Activated T-cell treated with anti-CD3 and anti-CD28 coated beads for 4 hours (primary cell): ENCODE data around the gene CITED4.

ENCODE experiments used
- DNase-seq: peaks from one replicate; pipeline ENCODE4 v3.0.0-alpha.2; 2020

The CITED4 gene

DNA sequence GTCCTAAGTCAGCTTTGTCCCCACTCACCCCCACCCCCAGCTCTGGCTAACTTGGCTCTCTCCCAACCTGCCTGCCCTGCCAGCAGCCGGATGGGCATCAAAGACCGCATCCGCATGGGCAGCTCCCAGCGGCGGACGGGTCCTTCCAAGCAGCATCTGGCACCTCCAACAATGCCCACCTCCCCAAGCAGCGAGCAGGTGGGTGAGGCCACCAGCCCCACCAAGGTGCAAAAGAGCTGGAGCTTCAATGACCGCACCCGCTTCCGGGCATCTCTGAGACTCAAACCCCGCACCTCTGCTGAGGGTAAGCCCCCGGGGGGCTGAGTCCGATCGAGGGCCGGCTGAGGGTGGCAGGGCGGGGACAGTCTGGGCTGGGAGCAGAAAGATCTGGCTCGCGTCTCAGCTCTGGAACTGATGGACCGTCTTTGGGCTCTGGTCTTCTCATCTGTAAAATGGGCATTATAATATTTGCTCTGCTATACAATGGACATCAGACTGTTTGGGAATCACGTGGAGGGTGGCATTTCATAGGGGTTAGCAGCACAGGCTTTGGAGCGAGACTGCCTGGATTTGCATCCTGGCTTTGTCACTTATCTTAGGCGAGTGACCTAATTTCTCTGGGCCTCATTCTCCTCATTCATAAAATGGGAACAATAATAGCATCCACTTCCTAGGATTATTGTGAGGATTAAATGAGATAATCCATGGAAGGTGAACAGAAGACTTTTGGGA lies 31.0 kb downstream of the CITED4 start:
- no peak for DNase-seq

DNA sequence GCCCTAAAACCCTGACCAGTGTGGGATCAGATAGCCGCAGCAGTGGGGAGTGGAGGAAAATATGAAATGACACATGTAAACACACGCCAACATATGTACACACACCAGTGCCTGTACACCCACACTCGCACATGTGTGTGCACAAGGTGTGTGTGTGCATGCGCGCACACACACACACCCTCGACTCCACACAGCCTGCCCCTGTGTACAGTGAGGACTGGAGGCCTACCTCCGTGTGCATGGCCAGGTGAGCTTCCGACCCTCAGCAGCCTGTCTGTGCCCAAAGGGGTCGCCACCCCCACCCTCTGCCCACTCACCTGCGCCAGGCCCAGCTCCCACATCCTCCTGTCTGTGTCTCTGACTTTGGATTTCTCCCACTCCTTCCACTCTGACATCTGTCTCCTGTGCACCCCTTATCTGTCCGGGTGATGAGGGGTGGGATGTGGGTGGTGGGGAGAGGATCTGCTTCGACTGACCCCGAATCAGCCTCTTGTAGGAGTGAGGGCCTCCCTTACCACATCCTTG lies 31.7 kb downstream of the CITED4 start:
- DNase-seq = no peak

DNA sequence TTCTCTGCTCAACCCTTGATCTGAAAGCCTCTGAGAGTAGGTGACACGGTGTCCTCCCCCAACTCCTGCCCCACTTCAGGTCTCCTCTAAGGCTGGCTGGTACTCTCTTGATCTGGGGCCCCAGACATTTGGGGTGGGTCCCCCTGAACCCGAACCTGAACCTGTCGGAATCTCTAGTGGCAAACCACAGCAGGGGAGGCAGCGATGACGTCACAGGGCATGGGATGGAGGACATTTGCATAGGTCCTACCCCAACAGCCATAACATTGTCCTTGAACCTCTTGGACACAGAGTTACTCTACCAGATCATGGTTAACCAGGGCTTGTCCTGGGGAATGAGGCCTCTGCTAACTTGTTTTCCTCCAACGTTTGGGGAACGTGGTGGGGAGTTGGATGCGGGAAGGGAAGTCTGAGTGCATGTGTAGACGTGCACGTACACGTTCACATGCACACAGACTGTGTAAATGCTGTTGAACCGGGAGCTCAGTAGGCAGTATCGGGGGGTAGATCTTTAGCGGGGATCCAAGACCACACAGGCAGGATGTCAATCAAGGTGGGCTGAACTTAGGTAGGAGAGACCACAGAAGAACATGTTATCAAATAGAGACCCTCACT lies 32.4 kb downstream of the CITED4 start:
- DNase-seq = no peak

DNA sequence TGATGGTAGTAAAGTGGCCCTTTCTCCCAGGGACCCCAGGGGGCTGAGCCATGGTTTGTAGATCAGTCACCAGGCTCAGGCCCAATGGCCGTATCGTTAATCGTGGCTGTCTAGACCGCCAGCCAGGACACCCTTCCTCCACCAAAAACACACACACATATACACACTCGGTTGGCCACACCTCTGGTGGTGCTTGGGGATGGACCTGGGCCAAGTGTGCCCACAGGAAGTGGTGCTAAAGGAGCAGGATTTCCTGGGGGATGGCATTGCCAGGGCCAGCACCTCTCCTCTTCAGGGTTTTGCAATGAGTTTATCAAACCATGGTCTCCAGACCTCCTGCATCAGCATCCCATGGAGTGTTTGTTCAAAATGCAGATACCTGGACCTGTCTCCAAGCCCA lies 36.2 kb downstream of the CITED4 start:
- DNase-seq = no peak

DNA sequence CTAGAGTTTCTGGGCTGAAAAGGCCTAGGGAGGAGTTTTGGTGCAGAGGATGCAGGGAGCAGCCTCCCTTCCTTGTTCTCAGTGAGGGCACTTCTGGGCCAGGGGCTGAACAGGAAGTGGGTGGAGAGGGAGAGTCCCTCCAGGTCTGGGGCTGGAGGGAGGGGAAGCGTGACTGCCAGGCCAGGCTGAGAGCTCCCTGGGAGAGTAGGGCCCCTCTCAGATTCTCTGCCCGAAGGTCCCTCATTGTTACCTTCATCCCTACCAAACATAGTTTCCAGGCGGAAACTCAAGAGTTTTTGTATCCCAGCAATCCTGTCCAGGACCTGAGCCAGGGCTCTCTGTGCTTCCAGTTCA lies 36.8 kb downstream of the CITED4 start:
- DNase-seq = no peak

DNA sequence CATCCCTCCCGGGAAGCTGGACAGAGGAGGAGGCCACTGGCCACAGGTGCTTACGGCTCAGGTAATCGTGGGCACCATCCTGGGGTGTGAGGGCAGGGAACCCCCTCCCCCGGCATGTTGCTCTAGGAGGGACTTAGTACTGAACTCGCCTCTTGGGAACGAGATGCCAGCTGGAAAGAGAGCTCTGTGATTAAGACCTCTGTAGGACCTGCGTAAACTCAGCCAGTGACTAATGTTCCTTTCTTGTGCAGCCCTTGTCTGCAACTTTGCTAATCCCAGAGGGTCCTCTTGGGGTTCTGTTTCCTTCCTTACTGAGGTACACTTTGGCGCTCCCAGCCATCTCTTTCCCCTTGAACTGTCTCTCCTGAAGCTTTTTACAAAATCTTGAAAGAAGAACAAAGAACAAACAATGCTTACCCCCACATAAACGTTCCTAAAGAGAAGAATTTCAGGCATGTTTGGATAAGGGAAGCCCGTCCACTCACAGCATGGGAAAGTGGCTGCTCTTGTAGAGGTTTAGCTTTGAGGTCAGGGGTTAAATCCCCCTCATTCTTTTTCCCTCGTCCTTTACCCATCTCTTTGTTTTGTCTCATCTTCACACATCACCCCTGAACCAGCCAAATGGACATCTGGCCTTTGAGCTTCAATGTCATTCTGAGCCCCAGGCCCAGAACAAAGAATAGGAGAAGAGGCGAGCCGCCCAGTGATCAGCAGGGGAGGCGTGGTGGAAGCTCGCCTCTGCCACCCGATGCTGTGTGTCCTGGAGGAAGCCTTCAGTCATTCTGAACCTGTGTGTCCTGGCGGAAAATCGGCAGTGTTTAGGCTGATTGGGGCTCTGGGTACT lies 37.4 kb downstream of the CITED4 start:
- DNase-seq = no peak

DNA sequence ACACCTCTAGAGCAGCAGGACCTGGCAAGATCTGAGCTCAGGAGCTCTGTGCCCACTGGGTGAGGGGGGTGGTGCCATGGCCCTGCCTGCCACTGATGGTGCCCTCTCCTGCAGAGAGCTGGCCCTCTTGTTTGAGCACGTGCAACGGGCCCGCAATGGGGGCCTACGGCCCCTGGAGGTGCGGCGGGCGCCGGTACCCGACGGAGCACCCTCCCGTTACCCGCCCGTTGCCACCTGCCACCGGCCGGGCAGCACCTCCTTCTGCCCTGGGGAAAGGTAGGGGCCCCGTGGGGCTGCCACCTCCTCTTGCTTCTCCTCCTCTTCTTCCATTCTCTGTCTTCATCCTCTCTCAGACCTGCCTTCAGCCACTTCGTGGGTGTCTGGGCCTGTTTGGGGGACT lies 38.2 kb downstream of the CITED4 start:
- no peak for DNase-seq

DNA sequence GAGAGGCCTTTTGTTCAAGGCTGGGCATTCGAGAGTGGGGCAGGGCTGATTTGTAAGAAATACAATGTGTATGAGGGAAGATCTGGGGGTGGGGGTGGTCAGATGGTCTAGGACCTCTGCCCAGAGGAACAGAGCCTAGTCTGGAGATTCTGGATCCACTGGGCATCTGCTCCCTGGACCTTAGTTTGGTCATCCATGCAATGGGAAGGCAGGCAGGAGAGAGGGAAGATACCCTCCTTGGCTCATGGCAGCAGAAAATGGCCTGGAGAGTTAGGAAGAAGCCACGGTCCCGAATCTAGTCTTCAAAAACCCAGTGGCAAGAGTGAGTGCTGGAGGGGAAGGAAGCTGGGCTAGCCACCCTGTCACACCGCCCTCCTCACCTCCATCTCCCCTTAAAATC lies 38.8 kb downstream of the CITED4 start:
- DNase-seq = no peak

DNA sequence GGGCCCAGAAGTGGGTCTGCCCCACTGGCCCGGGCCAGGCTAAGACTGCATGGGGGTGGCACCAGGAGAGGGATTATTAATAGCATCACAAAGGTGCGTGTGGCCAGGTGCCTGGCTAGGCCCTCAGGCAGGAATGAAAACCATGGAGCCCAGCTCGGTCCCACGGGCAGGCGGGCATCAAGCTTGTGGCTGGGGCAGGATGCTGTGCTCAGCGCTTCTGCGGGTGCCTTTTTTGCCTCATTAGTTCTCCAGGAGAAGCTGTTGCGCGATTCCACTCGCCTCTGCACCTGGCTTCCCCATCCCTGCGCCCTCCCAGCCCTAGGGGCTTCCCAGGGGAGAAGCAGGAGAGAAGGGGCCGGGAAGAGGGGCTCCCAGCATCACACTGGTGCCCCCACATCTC lies 39.3 kb downstream of the CITED4 start:
- DNase-seq = no peak

DNA sequence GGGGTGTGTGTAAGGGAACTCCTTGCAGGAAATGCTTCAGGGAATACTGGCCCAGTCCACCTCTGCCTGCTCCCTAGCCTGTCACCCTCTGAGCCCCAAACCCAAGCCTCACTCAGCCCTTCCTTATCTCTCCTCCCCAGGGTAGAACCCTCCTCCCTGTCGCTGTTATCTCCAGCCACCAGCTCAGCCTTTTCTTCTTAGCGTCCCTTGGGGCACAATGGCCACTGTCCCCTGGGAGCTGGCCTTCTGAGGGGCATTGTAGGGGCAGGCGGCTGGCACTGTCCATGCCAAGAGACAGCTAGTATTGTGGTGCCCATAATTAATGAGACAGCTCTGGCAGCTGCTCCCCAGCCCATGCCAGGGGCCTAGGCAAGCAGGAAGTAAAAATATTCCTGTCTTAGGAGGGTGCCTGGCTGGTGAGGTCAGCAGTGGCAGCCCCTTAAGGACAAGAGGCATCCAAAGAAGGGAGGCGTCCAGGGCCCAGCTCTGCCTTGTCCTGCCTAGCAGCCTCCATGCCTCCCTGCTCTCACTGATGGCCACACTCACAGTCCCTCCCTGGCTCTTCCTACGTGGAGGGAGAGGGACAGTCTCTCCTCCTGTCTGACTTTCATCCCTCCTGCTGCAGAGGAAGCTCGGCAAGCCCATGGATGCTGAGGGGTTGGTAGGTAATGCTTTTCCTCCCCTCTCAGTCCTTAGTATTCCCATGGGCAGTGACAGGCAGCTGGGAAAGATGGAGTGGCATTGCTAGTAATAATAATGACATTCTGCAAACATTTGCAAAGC lies 41.1 kb downstream of the CITED4 start:
- no peak for DNase-seq

DNA sequence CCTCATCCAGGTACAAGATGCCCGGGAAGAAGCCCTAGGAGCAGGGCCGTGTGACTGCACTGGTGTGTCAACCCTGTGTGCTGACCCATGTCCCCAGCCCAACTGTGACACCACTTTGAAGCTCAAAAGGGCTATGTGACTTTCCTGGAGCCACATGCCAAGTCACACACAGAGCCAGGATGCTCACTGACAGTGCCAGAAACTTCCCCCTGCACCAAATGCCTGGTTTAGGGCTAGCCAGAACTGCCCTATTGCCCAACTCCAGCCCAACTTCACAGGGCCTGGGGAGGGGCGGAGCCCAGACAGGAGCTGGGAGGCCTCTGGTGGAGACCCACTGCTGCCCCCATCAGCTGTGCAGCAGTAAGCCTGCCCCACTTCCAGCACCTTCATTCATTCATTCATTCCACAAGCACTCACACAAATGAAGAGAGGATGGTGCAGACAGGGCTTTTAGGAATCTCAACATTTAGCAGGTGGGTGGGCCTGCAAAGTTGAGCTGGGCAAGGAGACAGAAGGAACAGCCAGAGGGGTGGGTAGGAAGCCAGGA lies 41.8 kb downstream of the CITED4 start:
- DNase-seq = no peak

DNA sequence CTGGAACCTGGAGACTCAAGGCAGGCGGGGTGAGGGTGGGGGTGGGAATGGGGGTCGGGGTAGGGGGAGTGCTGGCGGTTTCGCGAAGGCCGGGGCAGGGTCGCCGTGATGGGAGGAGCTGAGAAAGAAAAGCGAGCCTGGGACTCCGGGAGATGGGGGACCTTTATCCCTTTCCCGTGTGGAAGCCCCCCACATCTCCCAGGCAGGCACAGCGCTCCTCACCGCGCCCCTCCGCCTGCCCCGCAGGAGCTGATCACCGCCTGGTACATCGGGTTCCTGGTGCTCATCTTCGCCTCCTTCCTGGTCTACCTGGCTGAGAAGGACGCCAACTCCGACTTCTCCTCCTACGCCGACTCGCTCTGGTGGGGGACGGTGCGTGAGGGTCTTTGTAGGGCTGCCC lies 43.1 kb downstream of the CITED4 start:
- DNase-seq = no peak

DNA sequence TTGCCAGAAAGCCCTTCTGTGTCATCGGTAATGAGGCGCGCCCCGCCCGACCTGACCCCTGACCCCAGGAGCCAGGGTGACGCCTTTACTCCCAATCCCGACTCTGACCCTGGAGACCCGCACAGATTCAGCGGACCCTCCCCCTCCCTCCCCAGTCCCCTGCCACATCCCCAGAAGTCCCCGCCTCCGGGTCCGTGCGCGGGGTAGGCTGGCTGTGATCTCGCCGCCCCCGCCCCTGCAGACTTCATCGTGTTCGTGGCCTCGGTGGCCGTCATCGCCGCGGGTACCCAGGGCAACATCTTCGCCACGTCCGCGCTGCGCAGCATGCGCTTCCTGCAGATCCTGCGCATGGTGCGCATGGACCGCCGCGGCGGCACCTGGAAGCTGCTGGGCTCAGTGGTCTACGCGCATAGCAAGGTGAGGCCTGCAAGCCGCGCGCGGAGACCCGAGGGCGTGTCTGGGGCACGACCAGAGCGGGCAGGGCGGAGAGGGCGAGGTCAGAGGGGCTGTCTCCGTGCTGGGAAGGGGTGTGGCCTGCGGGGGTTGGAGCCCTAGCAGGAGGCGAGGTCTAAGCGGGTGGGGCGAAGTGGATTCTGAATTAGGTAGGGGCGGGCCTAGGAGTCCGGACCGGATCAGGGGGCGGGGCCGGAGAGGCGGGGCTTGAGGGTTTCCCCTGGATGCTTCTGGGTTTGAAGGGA lies 43.8 kb downstream of the CITED4 start:
- peak; percentile 73 for DNase-seq

DNA sequence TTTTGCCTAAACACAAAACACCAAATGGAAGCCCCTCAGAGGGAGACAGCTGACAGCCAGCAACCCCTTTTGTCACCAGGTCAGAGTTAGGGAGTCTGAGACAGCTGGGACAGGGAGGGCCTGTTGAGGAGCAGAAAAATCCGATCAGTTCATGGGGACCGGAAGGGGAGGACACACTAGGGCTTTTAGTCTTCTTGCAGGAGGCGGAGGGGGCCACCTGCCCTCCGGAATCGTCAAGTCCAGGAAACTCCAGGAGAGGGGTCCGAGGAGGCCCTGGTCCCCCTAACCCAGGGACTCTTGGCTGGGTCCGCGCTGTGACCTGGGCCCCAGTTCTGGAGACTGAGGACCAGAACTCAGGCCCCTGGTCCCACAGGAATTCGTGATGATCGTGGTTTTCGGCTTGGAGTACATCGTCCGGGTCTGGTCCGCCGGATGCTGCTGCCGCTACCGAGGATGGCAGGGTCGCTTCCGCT lies 44.3 kb downstream of the CITED4 start:
- DNase-seq = no peak

DNA sequence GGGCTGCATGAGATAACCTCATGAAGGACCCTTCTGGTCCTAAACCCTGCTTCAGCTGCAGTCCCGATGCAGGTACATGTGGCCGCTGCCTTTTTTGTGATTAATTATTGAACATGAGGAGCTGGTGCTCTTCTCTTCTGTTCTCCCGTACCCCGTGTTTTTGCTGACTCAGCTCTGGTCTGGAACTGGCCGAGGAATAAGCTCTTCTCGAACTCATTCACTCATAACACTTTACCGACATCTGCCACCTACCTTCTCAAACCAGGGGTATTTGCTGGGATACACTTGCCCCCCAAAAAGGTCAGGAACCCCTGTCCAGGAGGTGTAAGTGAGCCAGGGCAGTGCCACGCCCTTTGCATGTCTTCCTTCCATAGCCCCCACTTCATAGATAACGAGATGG lies 46.7 kb downstream of the CITED4 start:
- no peak for DNase-seq
